Fibroblast of lung (primary cell): ENCODE measurements around the gene TMEM132C.

ENCODE experiments used
- CTCF ChIP-seq, 2 donors: IDR thresholded peaks in 1 of 2; conservative IDR thresholded peaks in 1 of 2; 1 replicate in 1 of 2; 2 replicates in 1 of 2; pipeline ENCODE4 v1.5.1; 2011 to 2012; ENCODE audit warnings: low read length in 2 of 2, control low read depth in 1 of 2, inconsistent platforms in 1 of 2, low read depth in 1 of 2, mild to moderate bottlenecking in 1 of 2
- EZH2 ChIP-seq: IDR thresholded peaks from 2 replicates; pipeline ENCODE4 v1.5.1; 2012; ENCODE audit warnings: low read length, control low read depth, mild to moderate bottlenecking; ENCODE audit errors: missing control alignments

DNA sequence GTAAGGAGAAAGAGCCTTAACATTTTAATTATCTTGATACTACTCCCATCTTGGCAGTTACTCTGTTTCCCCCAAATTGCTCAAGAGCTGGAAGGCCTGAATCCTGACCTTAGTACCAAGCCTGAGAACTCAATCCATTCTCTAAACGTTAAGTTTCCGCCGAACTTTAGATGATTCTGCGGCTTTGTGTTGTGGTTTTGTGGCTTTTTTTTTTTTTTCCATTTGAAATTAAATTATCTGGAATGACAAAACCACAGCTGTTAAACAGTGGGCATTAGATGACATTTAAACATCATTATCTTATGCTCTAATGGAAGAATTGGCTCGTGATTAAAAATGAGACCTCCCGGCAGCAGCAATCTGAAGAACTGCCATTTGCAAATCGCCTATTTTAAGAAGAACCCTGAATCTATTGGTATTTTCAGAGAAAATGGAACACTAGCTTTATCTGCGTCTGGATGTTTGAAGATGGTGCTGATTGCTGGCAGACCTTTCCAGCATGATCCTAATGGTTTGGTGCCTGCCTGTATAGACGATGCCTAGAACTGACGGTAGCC lies 38.4 kb downstream of the TMEM132C start:
- TF ChIP-seq EZH2: no peak
- TF ChIP-seq CTCF (conservative IDR thresholded peaks at IDR 0.05 in 1 of 2, IDR thresholded peaks at IDR 0.05 in 1 of 2; ENCODE audit: low read depth in 1 of 2, low read length in 2 of 2): no peak
